Stimulated activated naive CD4-positive, alpha-beta T cell treated with Interleukin-2 at 50 U/mL for 16 hours (primary cell): ENCODE results near the gene TRIM60.
"Not testable (repeated sequence)": the region's sequence is repeated elsewhere in the genome, so short reads cannot be mapped to it uniquely, and the experiment has no call there.

Source experiments
- DNase-seq: peaks from one replicate; lab custom pipeline; 2025; lab: John Stamatoyannopoulos, UW

The TRIM60 gene

GRCh38 chr4:165053645-165054044 lies 21.8 kb downstream of the TRIM60 start, which contains the start of gene TRIM75:
Gene TRIM75, plus strand, starts transcription at chr4:165053866. Its CDS starts 5,282 bp downstream, at chr4:165059148.
- DNase-seq: no peak

DNA sequence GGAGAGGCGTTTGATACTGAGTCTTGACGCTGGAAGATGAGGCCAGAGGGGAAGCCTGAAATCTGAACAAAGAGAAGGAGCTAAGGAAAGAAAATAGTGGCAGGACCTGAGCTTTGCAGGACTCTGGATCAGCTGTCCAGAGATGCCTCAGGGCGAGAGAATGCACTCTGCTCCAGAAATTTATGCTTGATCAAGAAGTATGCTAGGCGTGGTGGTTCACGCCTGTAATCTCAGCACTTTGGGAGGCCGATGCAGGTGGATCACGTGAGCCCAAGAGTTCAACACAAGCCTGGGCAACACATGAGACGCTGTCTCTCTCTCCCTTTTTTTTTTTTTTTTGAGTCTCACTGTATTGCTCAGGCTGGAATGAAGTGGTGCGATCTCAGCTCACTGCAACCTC lies 23.8 kb downstream of the TRIM60 start:
- no peak for DNase-seq

- no peak for DNase-seq
Observed at GRCh38 chr4:165058666-165059065, 26.9 kb downstream of the TRIM60 start.

DNA sequence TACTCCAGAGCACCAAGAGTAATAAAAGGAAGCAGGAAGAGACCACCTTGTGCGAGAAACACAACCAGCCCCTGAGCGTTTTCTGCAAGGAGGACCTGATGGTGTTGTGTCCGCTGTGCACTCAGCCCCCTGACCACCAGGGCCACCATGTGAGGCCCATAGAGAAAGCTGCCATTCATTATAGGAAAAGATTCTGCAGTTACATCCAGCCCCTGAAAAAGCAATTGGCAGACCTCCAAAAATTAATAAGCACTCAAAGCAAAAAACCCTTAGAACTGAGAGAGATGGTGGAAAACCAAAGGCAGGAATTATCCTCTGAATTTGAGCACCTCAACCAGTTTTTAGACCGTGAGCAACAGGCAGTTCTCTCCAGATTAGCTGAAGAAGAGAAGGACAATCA lies 27.6 kb downstream of the TRIM60 start:
- no peak for DNase-seq

- no peak for DNase-seq
Observed at GRCh38 chr4:165060938-165061337, 29.1 kb downstream of the TRIM60 start.

- no peak for DNase-seq
Observed at GRCh38 chr4:165070560-165070959, 38.8 kb downstream of the TRIM60 start.

- DNase-seq: not testable (repeated sequence)
Observed at GRCh38 chr4:165073346-165073745, 41.5 kb downstream of the TRIM60 start.

DNA sequence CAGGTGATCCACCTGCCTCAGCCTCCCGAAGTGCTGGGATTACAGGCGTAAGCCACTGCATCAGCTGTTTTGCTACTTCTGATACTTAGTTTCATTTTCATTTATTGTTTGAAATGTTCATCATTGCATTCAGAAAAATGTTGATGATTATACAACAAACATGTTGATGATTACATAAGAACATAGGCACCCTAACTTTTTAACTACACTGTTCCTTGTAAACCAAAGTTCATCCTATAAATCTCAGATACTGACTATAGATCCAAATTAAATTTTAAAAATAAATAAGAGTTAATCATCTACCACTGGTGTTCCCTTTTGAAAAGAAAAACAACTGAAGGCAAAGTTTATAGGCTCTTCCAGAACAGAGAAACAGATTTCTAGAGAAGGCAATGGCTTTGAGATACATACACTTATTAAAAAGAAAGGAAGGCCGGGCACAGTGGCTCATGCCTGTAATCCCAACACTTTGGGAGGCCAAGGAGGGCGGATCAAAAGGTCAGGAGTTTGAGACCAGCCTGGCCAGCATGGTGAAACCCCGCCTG lies 45.3 kb downstream of the TRIM60 start:
- no peak for DNase-seq

DNA sequence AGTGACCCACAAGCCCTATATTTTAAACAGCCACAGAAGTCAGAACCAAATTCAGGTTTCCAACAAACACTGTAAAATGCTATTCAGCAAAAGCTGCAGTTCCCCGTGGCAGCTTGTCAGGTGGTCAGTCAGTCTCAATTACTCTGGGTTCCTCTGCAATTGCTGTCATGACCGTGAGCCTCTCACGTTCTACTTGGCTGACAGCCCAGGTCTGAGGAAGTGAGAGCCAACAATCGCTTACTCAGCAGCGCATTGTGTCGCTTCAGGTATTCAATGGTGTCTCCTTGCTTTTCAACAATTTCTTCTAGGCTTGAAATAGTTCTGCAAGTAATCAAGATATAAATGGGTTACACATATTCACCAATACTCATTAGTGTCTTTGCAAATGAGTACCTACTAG lies 47.7 kb downstream of the TRIM60 start:
- DNase-seq: no peak

- not testable (repeated sequence) for DNase-seq
Observed at GRCh38 chr4:165084787-165085186, 53.0 kb downstream of the TRIM60 start.

- DNase-seq: no peak
Observed at GRCh38 chr4:165085946-165086345, 54.1 kb downstream of the TRIM60 start.

DNA sequence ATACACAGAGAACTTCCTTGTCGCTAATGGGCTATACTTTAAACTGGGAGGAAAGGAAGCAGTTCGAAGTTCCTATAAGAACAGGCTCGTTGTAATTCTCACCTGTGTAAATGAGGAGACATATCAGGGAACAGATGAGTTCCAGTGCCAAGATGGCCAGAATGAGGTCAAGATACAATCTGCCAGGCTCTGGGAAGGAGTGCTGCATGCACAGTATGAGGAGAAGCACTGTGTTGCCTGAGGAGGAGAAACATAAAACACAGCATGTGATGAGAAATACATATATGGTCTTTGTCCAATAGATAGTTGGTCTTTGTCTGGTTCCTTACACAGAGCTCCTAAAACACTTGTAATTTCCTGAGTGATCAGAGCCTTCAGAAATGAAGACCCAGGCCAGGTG lies 56.6 kb downstream of the TRIM60 start:
- DNase-seq: no peak
